GM20000 (cell line): ENCODE data around the gene EXPH5.

Experiments
- DNase-seq: peaks from one replicate; pipeline ENCODE4 v3.0.0; 2012; ENCODE audit warnings: low spot score
- TF ChIP-seq, protein P1 (sequence below): IDR thresholded peaks from 2 replicates; pipeline ENCODE4 v1.5.1; 2012; ENCODE audit warnings: mild to moderate bottlenecking, control low read depth; ENCODE audit errors: extremely low read depth, missing control alignments

Gene EXPH5

DNA sequence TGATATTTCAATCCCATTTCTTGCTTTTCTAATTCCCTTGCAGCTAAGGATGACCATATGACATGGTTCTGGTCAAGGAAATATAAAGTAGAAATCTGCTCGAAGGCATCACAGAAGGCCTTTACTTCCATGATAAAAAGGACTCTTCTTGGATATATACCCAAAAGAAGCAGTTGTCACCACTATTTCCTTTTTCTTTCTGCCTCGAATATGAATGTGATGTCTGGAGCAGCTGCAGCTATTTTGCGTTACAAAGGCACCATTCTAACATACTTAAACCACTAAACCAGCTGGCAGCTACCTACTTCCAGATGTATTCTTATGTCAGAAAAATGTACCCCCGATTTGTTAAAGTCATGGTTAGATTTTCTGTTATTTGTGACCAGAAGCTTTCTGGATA is 18.9 kb downstream of the EXPH5 start:
- DNase-seq = no peak
- TF ChIP-seq, protein P1, sequence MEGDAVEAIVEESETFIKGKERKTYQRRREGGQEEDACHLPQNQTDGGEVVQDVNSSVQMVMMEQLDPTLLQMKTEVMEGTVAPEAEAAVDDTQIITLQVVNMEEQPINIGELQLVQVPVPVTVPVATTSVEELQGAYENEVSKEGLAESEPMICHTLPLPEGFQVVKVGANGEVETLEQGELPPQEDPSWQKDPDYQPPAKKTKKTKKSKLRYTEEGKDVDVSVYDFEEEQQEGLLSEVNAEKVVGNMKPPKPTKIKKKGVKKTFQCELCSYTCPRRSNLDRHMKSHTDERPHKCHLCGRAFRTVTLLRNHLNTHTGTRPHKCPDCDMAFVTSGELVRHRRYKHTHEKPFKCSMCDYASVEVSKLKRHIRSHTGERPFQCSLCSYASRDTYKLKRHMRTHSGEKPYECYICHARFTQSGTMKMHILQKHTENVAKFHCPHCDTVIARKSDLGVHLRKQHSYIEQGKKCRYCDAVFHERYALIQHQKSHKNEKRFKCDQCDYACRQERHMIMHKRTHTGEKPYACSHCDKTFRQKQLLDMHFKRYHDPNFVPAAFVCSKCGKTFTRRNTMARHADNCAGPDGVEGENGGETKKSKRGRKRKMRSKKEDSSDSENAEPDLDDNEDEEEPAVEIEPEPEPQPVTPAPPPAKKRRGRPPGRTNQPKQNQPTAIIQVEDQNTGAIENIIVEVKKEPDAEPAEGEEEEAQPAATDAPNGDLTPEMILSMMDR = no peak

DNA sequence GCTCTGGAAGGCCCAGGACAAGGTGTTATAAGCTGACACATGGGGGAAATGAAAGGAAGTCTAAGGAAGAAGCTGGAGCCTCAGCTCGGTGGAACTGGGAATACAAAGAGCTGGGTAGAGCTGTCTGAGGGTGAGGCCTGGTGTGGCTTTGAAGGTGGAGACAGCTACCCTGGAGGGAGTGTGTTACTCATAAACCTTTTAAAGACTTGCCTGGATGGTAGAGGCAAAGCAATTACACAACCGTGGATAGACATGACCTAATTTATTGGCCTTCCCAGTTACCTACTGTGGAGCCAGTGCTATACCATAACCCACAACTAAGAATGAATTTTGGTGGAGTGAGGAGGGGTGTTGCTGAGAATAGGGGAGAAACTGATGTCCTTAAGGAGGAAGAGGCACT is 22.6 kb downstream of the EXPH5 start:
- DNase-seq = no peak
- TF ChIP-seq, protein P1 = no peak

DNA sequence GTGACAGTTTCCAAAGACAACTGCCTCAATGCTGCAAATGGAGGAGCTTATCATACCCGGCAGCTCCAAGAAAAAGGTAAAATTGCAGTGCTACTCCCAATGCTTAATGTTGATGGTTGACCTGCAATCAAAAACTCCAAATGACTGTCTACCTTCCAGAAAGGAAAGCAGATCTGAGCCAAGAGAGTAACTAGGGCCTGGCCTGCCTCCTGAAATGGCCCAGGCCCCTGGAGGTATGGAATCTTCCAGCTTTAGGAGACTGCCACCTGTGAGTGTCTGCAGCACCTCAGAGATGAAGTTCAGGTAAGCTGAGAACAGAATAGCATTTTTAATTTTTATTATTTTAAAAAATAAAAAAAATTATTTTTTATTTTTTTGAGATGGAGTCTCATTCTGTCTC is 23.7 kb downstream of the EXPH5 start:
- TF ChIP-seq, protein P1 = no peak
- DNase-seq = no peak

DNA sequence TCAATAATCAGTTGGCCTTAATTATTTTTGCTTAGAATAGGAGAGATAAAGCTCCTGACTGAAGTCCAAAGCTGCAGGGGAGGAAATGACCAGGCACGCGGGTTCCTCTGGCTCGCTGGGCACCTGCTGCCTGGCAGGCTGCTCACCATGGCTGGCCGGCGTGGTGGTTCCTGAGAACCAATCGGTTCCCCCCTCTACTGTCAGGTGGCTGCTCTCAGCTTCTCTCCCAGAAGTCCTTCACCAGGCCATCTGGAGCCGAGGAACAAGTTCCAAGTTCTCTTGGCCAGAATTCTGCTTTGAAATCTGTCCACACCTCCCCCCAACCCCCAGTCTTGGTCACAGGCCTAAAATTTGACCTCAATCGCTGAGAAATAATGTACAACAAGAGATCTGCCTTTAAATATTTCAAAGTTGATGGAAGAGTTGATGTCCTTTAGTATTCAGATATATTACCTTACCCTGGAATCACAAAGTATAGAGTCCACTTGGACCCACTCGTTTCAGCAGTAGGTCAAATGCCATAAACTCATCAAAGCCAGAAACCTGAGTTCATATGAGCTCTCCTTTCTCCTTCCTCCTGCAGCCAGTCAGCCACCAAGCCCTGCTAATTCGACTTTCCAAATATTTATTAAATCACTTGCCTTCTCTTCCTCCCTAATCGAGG is 25.2 kb downstream of the EXPH5 start:
- no peak for DNase-seq
- TF ChIP-seq, protein P1 = no peak

DNA sequence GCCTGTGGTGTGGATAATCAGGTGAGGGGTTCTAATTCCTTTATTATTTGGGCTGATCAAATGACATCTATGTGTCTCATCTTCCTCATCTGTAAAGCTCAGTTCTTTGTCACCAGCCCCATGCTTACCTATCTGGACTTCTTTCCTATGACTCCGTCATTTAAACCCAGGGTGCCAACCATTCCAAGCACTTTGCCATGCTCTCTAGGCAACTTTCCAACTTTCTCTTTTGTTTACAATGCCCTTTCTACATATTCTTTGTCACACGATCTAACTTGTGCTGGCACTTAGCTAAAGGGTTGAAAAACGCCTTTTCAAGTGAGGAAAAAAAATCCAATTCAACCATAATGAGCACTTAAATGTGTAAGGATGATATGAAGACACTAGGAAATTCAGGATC is 27.9 kb downstream of the EXPH5 start:
- DNase-seq = no peak
- TF ChIP-seq, protein P1 = no peak

DNA sequence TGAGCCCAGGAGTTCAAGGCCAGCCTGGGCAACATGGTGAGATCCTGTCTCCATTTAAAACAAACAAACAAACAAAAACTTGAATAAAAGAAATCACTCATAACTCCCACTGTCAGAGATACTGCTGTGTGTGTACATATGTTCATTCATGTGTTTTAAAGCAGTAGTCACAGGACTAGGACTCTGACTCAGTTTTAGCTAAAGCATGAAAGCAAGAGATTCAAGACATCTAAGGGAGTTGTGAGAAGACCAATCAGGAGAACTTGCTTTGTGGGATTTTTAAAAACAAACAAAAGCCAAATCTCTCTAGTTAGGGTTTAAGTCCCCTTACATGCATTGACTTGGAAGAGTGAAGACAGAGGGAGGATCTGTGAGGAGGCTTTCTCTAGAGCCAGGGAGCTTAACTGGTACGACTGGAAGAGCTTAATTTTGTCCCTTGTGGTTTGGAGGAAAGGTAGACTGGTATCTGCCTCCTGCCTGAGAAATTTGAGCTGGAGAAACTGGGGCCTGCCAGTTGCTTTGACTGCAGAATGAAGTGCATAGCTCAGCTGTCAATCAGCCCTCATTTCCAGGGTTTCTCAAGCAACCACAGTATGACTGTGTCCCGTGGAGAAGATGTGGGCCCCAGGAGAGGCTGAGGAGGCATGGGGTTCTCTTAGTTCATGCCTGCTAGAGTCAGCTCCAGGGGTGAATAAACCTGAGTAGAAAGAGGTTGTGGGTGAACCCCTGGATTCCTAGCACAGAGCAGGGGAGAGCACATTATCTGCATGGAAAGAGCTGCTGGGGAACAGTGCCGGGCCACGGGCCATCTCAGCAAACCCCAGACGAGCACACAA is 30.6 kb downstream of the EXPH5 start:
- TF ChIP-seq, protein P1 = no peak
- DNase-seq = no peak

DNA sequence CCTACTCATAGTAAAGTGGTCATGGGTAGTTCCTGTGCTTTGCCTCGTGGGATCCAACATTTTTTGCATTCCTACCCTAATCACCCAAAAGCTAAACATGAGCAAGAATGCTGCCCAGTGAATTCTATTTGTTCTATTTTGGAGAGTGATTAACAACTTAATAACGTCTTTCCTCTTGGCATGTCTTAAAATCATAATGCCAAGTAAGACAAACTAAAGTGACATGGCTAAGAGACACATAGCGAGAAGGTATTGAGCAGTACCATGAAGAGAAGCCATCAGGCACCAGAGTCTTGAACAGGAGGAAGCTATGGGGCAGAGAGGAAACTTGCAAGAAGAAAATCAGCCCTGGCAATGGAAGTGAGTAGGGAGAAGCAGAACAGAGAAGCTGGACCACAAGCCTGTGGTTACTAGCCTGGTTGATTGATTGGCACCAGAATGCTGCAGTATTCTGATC is 32.0 kb downstream of the EXPH5 start:
- TF ChIP-seq, protein P1 = no peak
- DNase-seq = no peak
